GM13977 (cell line): ENCODE measurements around the gene ZNF276.
"Not testable (repeated sequence)": the region's sequence is repeated elsewhere in the genome, so short reads cannot be mapped to it uniquely, and the experiment has no call there.

Source experiments
- DNase-seq: peaks from one replicate; pipeline ENCODE4 v3.0.0; 2012; ENCODE audit warnings: low spot score
- in situ Hi-C: fragments of 300-500 bp; cut with MboI; formaldehyde crosslinking; loops from one replicate; pipeline ENCODE4 v1.12.0; 2022; ENCODE audit warnings: low sequenced_read_pairs, low pct_unique_long_range_greater_than_20kb, mixed read lengths, inconsistent platforms; ENCODE audit not compliant: unreplicated experiment
- TF ChIP-seq, protein P1 (sequence below): IDR thresholded peaks from 2 replicates; pipeline ENCODE4 v1.5.1; 2012; ENCODE audit warnings: mild to moderate bottlenecking, control low read depth; ENCODE audit not compliant: insufficient read depth; ENCODE audit errors: extremely low read depth, missing control alignments

ZNF276 gene

DNA sequence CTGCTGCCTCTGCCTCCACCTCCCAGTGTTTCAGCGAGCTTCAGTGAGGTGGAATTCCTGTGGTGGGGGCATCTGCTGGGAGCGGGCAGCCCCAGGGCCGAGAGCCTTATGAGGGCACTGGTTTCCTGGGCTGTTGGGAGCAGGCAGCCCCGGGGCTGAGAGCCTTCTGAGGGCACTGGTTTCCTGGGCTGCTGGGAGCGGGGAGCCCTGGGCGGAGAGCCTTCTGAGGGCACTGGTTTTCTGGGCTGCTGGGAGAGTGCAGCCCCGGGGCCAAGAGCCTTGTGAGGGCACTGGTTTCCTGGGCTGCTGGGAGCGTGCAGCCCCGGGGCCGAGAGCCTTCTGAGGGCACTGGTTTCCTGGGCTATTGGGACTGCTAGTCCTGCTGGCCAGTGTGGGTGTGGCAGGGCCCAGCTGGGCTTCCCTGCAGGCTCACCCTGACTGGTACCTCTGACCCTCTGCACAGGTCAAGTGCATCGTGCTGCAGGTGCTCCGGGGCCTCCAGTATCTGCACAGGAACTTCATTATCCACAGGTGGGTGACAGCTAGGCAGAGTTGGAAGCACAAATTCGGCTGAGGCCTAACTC is 29.3 kb upstream of the ZNF276 start:
- DNase-seq, result no peak
- in situ Hi-C loops, result no loop called here
- TF ChIP-seq, protein P1, sequence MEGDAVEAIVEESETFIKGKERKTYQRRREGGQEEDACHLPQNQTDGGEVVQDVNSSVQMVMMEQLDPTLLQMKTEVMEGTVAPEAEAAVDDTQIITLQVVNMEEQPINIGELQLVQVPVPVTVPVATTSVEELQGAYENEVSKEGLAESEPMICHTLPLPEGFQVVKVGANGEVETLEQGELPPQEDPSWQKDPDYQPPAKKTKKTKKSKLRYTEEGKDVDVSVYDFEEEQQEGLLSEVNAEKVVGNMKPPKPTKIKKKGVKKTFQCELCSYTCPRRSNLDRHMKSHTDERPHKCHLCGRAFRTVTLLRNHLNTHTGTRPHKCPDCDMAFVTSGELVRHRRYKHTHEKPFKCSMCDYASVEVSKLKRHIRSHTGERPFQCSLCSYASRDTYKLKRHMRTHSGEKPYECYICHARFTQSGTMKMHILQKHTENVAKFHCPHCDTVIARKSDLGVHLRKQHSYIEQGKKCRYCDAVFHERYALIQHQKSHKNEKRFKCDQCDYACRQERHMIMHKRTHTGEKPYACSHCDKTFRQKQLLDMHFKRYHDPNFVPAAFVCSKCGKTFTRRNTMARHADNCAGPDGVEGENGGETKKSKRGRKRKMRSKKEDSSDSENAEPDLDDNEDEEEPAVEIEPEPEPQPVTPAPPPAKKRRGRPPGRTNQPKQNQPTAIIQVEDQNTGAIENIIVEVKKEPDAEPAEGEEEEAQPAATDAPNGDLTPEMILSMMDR, result no peak

DNA sequence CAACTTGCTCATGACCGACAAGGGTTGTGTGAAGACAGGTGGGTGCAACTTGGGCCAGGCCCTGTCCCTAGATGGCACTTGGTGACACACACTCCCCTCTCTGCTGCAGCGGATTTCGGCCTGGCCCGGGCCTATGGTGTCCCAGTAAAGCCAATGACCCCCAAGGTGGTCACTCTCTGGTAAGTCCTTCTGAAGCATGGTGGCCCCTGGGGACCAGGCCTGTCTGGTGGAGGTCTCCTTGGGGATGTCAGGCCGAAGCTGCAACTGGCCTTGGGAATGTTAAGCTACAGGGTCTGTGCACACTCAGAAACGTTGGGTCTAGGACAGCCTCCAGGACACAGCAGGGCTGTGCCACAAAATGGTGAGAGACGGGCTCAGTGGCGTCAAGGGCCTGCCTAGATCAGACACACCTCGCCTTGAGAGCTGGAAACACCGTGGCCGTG is 28.0 kb upstream of the ZNF276 start:
- no peak for DNase-seq
- in situ Hi-C loops, result no loop called here
- TF ChIP-seq, protein P1, result no peak

DNA sequence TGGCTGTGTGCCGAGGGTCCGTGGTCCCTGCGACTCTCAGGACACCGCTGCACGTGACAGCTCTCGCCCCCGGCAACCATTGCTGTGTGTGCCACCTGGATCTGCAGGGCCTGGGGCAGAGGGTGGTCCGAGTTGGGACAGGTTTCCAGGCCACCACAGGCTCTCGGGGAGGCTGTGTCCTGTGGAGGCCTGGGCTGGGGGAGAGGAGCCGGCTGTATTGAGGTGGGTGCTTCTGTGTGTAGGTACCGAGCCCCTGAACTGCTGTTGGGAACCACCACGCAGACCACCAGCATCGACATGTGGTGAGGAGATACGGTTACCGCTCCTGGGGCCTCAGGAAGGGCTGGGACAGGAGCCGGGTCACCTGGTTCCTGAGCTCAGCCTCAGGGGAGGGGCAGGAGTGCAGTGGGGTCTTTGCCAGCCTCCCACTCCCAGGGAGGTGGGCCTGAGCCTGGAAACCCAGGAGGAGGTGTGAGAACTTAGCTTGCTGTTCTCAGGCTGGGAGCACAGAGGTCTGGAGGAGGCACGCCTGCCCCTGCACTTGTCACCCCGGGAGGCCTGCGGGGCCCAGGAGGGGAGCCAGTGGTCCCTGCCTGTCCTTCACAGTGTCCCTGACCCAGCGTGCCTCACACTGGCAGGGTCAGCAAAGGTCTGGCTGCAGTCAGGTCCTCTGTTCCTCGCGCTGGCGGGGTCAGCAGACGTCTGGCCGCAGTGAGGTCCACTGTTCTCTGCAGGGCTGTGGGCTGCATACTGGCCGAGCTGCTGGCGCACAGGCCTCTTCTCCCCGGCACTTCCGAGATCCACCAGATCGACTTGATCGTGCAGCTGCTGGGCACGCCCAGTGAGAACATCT is 27.2 kb upstream of the ZNF276 start:
- TF ChIP-seq, protein P1, result no peak
- no peak for DNase-seq
- in situ Hi-C loops, result no loop called here

DNA sequence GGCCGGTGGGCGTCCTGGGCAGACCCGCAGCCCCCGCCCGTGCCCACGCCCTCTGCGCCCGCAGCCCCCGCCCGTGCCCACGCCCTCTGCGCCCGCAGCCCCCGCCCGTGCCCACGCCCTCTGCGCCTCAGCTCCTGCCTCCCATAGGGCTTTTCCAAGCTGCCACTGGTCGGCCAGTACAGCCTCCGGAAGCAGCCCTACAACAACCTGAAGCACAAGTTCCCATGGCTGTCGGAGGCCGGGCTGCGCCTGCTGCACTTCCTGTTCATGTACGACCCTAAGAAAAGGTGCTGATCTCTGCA is 26.6 kb upstream of the ZNF276 start:
- DNase-seq, in situ Hi-C loops: not testable (repeated sequence)

DNA sequence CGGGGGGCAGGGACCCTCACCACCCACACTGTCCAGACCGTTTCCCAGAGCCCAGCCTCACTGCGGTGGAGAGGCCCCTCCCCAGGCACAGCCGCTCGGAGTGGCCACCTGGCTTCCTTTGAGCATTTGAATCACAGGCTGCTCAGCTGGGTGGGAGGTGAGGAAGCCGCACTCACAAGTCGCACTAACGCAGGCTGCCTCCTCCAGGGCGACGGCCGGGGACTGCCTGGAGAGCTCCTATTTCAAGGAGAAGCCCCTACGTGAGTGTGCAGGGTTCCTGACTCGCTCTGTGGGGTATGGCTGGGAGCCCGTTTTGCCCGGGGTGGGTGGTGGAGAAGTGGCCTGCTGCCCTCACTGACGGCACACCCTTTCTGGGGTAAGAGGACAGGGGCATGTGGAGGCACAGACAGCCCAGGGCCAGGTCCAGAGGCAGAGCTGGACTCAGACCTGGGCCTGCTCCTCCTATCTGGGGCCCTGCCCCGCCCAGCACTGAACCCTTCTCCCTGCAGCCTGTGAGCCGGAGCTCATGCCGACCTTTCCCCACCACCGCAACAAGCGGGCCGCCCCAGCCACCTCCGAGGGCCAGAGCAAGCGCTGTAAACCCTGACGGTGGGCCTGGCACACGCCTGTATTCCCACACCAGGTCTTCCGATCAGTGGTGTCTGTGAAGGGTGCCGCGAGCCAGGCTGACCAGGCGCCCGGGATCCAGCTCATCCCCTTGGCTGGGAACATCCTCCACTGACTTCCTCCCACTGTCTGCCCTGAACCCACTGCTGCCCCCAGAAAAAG is 26.1 kb upstream of the ZNF276 start:
- TF ChIP-seq, protein P1, result no peak
- DNase-seq, result no peak
- in situ Hi-C loops, result no loop called here

DNA sequence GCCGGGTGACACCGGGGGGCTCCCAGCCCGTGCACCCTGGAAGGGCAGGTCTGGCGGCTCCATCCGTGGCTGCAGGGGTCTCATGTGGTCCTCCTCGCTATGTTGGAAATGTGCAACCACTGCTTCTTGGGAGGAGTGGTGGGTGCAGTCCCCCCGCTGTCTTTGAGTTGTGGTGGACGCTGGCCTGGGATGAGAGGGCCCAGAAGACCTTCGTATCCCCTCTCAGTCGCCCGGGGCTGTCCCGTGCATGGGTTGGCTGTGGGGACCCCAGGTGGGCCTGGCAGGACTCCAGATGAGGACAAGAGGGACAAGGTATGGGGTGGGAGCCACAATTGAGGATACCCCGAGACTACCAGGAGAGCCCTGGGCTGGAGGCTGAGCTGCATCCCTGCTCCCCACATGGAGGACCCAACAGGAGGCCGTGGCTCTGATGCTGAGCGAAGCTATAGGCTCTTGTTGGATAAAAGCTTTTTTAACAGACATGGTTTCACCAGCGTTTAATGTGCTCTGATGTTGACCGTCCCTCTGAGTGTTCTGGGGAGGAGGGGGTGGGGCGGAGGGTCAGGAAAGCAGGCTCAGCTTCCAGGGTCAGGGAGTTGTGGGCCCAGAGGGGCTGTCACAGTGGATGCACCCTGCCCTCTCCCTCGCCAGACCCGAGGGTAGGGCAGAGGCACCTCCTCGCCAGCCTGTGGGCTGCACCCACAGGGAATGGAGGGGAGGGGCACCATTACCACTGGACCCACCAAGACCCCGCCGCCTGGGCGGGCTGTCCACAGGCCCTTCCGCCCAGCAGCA is 25.3 kb upstream of the ZNF276 start:
- no peak for DNase-seq
- in situ Hi-C loops, result no loop called here
- TF ChIP-seq, protein P1, result no peak
